ENCODE data around the gene USP17L11. TPM values are rescaled to one million over a fixed set of nuclear protein-coding genes. Genes with fewer than 3 reads are reported as not detected.
"Not testable (repeated sequence)": the region's sequence is repeated elsewhere in the genome, so short reads cannot be mapped to it uniquely, and the experiment has no call there.

USP17L11 gene
- polyA plus RNA-seq, 2 donors, result not detected

DNA sequence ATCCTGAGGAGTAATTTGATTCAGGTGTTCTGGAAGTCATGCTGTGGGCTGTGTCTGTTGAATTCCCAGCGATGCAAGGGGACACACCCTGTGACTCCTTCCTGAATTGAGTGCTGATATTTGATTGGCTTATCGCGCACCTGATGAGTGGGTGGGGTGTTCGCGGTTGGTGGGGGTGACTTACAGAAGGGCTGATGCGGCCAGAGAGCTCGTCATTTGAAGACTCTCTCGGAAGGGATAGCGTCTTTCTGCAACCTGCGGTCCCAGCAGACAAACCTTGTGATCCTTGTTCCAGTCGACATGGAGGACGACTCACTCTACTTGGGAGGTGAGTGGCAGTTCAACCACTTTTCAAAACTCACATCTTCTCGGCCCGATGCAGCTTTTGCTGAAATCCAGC lies 28.4 kb downstream of the USP17L11 start, which contains the start of gene USP17L17:
USP17L17 (plus strand) TSS at position 301 of the 400 bp plus-strand sequence; CDS start at position 301, 0 bp downstream.
- H3K4me3 ChIP-seq (ENCODE audit: low read depth in 1 of 2, low read length in 2 of 2); H3K9me3 ChIP-seq (ENCODE audit: control insufficient read depth in 2 of 2, insufficient read depth in 1 of 2, low read depth in 1 of 2, low read length in 1 of 2); H3K27me3 ChIP-seq (ENCODE audit: control insufficient read depth in 1 of 2, insufficient read depth in 2 of 2, low read length in 2 of 2); H3K4me1 ChIP-seq (ENCODE audit: control insufficient read depth in 2 of 2, insufficient read depth in 2 of 2, low read length in 1 of 2); H3K36me3 ChIP-seq (ENCODE audit: control insufficient read depth in 2 of 2, insufficient read depth in 2 of 2, low read length in 1 of 2); H3K27ac ChIP-seq (ENCODE audit: low read depth in 2 of 2, low read length in 1 of 2): not testable (repeated sequence)
- WGBS, 2 donors, result 90 to 92% methylated on average over 5 of the region's 14 CpGs

DNA sequence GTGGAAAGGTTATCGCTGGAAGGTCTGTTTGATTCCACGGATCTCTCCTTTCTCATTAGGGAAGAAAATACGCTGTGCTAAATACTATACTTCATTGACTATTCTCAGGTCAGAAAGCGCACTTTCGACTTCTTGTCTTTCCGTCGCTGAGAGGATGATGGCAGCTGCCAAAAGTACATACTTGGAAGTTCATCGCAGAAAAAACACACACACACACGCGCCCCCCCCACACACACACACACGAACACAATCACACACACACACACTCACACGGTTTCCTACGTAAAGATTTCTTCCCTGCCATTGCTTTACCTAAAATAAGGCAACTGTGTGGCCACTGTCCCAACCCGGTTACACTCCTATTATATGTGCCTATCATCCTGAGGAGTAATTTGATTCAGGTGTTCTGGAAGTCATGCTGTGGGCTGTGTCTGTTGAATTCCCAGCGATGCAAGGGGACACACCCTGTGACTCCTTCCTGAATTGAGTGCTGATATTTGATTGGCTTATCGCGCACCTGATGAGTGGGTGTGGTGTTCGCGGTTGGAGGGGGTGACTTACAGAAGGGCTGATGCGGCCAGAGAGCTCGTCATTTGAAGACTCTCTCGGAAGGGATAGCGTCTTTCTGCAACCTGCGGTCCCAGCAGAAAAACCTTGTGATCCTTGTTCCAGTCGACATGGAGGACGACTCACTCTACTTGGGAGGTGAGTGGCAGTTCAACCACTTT lies 32.9 kb downstream of the USP17L11 start, which contains the start of gene USP17L18:
USP17L18 (plus strand) TSS at position 678 of the 728 bp plus-strand sequence; CDS start at position 678, 0 bp downstream.
- H3K9me3 ChIP-seq (ENCODE audit: control insufficient read depth in 2 of 2, insufficient read depth in 1 of 2, low read depth in 1 of 2, low read length in 1 of 2); H3K4me1 ChIP-seq (ENCODE audit: control insufficient read depth in 2 of 2, insufficient read depth in 2 of 2, low read length in 1 of 2); H3K27ac ChIP-seq (ENCODE audit: low read depth in 2 of 2, low read length in 1 of 2); H3K4me3 ChIP-seq (ENCODE audit: low read depth in 1 of 2, low read length in 2 of 2); H3K27me3 ChIP-seq (ENCODE audit: control insufficient read depth in 1 of 2, insufficient read depth in 2 of 2, low read length in 2 of 2); H3K36me3 ChIP-seq (ENCODE audit: control insufficient read depth in 2 of 2, insufficient read depth in 2 of 2, low read length in 1 of 2): not testable (repeated sequence)
- 91 to 92% methylated on average over 13 to 21 of the region's 26 CpGs for WGBS, 2 donors

- H3K4me3 ChIP-seq (ENCODE audit: low read depth in 1 of 2, low read length in 2 of 2); H3K27me3 ChIP-seq (ENCODE audit: control insufficient read depth in 1 of 2, insufficient read depth in 2 of 2, low read length in 2 of 2); H3K9me3 ChIP-seq (ENCODE audit: control insufficient read depth in 2 of 2, insufficient read depth in 1 of 2, low read depth in 1 of 2, low read length in 1 of 2); H3K4me1 ChIP-seq (ENCODE audit: control insufficient read depth in 2 of 2, insufficient read depth in 2 of 2, low read length in 1 of 2); H3K27ac ChIP-seq (ENCODE audit: low read depth in 2 of 2, low read length in 1 of 2); H3K36me3 ChIP-seq (ENCODE audit: control insufficient read depth in 2 of 2, insufficient read depth in 2 of 2, low read length in 1 of 2): not testable (repeated sequence)
- no CpG with 5 or more reads among the region's 13 CpGs for WGBS, 2 donors
Measured at GRCh38 chr4:9253078-9253477, 37.9 kb downstream of the USP17L11 start, which contains the start of gene USP17L19. Gene USP17L19 (plus strand): TSS chr4:9253378. CDS start chr4:9253378, 0 bp downstream.

DNA sequence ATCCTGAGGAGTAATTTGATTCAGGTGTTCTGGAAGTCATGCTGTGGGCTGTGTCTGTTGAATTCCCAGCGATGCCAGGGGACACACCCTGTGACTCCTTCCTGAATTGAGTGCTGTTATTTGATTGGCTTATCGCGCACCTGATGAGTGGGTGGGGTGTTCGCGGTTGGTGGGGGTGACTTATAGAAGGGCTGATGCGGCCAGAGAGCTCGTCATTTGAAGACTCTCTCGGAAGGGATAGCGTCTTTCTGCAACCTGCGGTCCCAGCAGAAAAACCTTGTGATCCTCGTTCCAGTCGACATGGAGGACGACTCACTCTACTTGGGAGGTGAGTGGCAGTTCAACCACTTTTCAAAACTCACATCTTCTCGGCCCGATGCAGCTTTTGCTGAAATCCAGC lies 42.6 kb downstream of the USP17L11 start, which contains the start of gene USP17L20:
USP17L20 (plus strand) TSS at position 301 of the 400 bp plus-strand sequence; CDS start at position 301, 0 bp downstream.
- WGBS, 2 donors, result no CpG with 5 or more reads among the region's 15 CpGs
- not testable (repeated sequence) for H3K27ac ChIP-seq (ENCODE audit: low read depth in 2 of 2, low read length in 1 of 2); H3K4me3 ChIP-seq (ENCODE audit: low read depth in 1 of 2, low read length in 2 of 2); H3K36me3 ChIP-seq (ENCODE audit: control insufficient read depth in 2 of 2, insufficient read depth in 2 of 2, low read length in 1 of 2); H3K9me3 ChIP-seq (ENCODE audit: control insufficient read depth in 2 of 2, insufficient read depth in 1 of 2, low read depth in 1 of 2, low read length in 1 of 2); H3K4me1 ChIP-seq (ENCODE audit: control insufficient read depth in 2 of 2, insufficient read depth in 2 of 2, low read length in 1 of 2); H3K27me3 ChIP-seq (ENCODE audit: control insufficient read depth in 1 of 2, insufficient read depth in 2 of 2, low read length in 2 of 2)

DNA sequence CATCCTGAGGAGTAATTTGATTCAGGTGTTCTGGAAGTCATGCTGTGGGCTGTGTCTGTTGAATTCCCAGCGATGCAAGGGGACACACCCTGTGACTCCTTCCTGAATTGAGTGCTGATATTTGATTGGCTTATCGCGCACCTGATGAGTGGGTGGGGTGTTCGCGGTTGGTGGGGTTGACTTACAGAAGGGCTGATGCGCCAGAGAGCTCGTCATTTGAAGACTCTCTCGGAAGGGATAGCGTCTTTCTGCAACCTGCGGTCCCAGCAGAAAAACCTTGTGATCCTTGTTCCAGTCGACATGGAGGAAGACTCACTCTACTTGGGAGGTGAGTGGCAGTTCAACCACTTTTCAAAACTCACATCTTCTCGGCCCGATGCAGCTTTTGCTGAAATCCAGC lies 47.4 kb downstream of the USP17L11 start, which contains the start of gene USP17L21:
USP17L21 (plus strand) TSS at position 301 of the 400 bp plus-strand sequence; CDS start at position 301, 0 bp downstream.
- not testable (repeated sequence) for H3K4me3 ChIP-seq (ENCODE audit: low read depth in 1 of 2, low read length in 2 of 2)
- WGBS, 2 donors, result no CpG with 5 or more reads among the region's 13 CpGs

More for the DNA sequence above, 47.4 kb downstream of the USP17L11 start, which contains the start of gene USP17L21:
- not testable (repeated sequence) for H3K36me3 ChIP-seq (ENCODE audit: control insufficient read depth in 2 of 2, insufficient read depth in 2 of 2, low read length in 1 of 2); H3K27me3 ChIP-seq (ENCODE audit: control insufficient read depth in 1 of 2, insufficient read depth in 2 of 2, low read length in 2 of 2); H3K27ac ChIP-seq (ENCODE audit: low read depth in 2 of 2, low read length in 1 of 2); H3K4me1 ChIP-seq (ENCODE audit: control insufficient read depth in 2 of 2, insufficient read depth in 2 of 2, low read length in 1 of 2); H3K9me3 ChIP-seq (ENCODE audit: control insufficient read depth in 2 of 2, insufficient read depth in 1 of 2, low read depth in 1 of 2, low read length in 1 of 2)

Other genes with a start within 250 kb of the USP17L11 start
- gene FAM90A26, start 45.0 kb upstream of the USP17L11 start, polyA plus RNA-seq, result not detected
- gene USP17L10, start 4.7 kb upstream of the USP17L11 start, polyA plus RNA-seq, result not detected
- gene USP17L12, start 4.7 kb downstream of the USP17L11 start, polyA plus RNA-seq, result not detected
- gene USP17L13, start 9.5 kb downstream of the USP17L11 start, polyA plus RNA-seq, result not detected
- gene USP17L15, start 19.0 kb downstream of the USP17L11 start, polyA plus RNA-seq, result not detected
- gene USP17L17, start 28.5 kb downstream of the USP17L11 start, polyA plus RNA-seq, result not detected
- not detected for gene USP17L18, start 33.2 kb downstream of the USP17L11 start, polyA plus RNA-seq
- gene USP17L19, start 38.0 kb downstream of the USP17L11 start, polyA plus RNA-seq, result not detected
- not detected for gene USP17L20, start 42.7 kb downstream of the USP17L11 start, polyA plus RNA-seq
- gene USP17L21, start 47.5 kb downstream of the USP17L11 start, polyA plus RNA-seq, result not detected
- gene USP17L22, start 52.2 kb downstream of the USP17L11 start, polyA plus RNA-seq, result not detected
- gene USP17L24, start 109.8 kb downstream of the USP17L11 start, polyA plus RNA-seq, result not detected
- gene USP17L25, start 114.5 kb downstream of the USP17L11 start, polyA plus RNA-seq, result not detected
- gene USP17L26, start 119.3 kb downstream of the USP17L11 start, polyA plus RNA-seq, result not detected
- not detected for gene USP17L5, start 124.0 kb downstream of the USP17L11 start, polyA plus RNA-seq
- gene USP17L27, start 128.7 kb downstream of the USP17L11 start, polyA plus RNA-seq, result not detected
- gene USP17L28, start 133.5 kb downstream of the USP17L11 start, polyA plus RNA-seq, result not detected
- not detected for gene USP17L29, start 138.2 kb downstream of the USP17L11 start, polyA plus RNA-seq
- not detected for gene USP17L30, start 147.7 kb downstream of the USP17L11 start, polyA plus RNA-seq
- not detected for gene DEFB131A, start 229.0 kb downstream of the USP17L11 start, polyA plus RNA-seq

Data from esophagus (tissue), 2 donors.